Fibroblast of lung (primary cell): ENCODE data around the gene CRELD1. TPM values are rescaled to one million over a fixed set of nuclear protein-coding genes. Genes with fewer than 3 reads are reported as not detected.
A peak's percentile ranks its signal among the peaks of the same experiment; 100 is the strongest.

Experiments used
- DNase-seq, 2 donors: peaks; one replicate each; pipeline versions ENCODE4 v3.0.0 to v3.0.0-alpha.2; 2010; ENCODE audit warnings: low read depth in 2 of 2
- H2AFZ ChIP-seq: 2 replicates; pipeline ENCODE4 v1.5.1; 2012; ENCODE audit warnings: low read length, control low read depth, inconsistent platforms
- H3K27ac ChIP-seq: 2 replicates; pipeline ENCODE4 v1.5.1; 2011; ENCODE audit warnings: low read length, control low read depth; ENCODE audit not compliant: insufficient read depth
- H3K27me3 ChIP-seq: 2 replicates; pipeline ENCODE4 v1.5.1; 2011; ENCODE audit warnings: mild to moderate bottlenecking, low read length; ENCODE audit not compliant: control insufficient read depth, insufficient read depth
- H3K36me3 ChIP-seq: 2 replicates; pipeline ENCODE4 v1.5.1; 2011; ENCODE audit warnings: low read length; ENCODE audit not compliant: control insufficient read depth, insufficient read depth
- H3K4me1 ChIP-seq: 2 replicates; pipeline ENCODE4 v1.5.1; 2011; ENCODE audit warnings: low read length; ENCODE audit not compliant: control insufficient read depth, insufficient read depth; ENCODE audit errors: extremely low read depth
- H3K4me2 ChIP-seq: 2 replicates; pipeline ENCODE4 v1.5.1; 2011; ENCODE audit warnings: low read length, control low read depth; ENCODE audit not compliant: insufficient read depth; ENCODE audit errors: extremely low read depth
- H3K4me3 ChIP-seq, 4 experiments: fragments of 200-600 bp in 1 of 4; sonication (generic) in 1 of 4; replicated peaks in 1 of 4; 2 replicates each; pipeline ENCODE4 v1.5.1; 2011 to 2016; ENCODE audit warnings: low read length in 4 of 4, low read depth in 3 of 4, mild to moderate bottlenecking in 3 of 4, control low read depth in 2 of 4, inconsistent platforms in 1 of 4, mixed read lengths in 1 of 4; ENCODE audit not compliant: insufficient read depth in 1 of 4; ENCODE audit errors: control extremely low read depth in 1 of 4
- H3K79me2 ChIP-seq: 2 replicates; pipeline ENCODE4 v1.5.1; 2012; ENCODE audit warnings: mild to moderate bottlenecking, low read length, inconsistent platforms; ENCODE audit not compliant: control insufficient read depth, insufficient read depth
- H3K9ac ChIP-seq: 2 replicates; pipeline ENCODE4 v1.5.1; 2011; ENCODE audit warnings: mild to moderate bottlenecking, low read length, control low read depth; ENCODE audit not compliant: insufficient read depth
- H3K9me3 ChIP-seq: 2 replicates; pipeline ENCODE4 v1.5.1; 2012; ENCODE audit warnings: low read depth, low read length; ENCODE audit not compliant: control insufficient read depth, insufficient read depth
- H4K20me1 ChIP-seq: 2 replicates; pipeline ENCODE4 v1.5.1; 2011; ENCODE audit warnings: low read length; ENCODE audit not compliant: control insufficient read depth, insufficient read depth; ENCODE audit errors: extremely low read depth
- EZH2 ChIP-seq: IDR thresholded peaks from 2 replicates; pipeline ENCODE4 v1.5.1; 2012; ENCODE audit warnings: low read length, control low read depth, mild to moderate bottlenecking; ENCODE audit errors: missing control alignments
- polyA plus RNA-seq, 2 donors: library from polyadenylated mRNA; depleted of rRNA in 1 of 2; stranded (reverse) in 1 of 2; unstranded in 1 of 2; fragments of >200 nt; gene quantifications; 2 replicates each; pipeline ENCODE4 v1.2.1, GENCODE V29; 2011 to 2012; ENCODE audit warnings: missing spikeins in 1 of 2
- total RNA-seq: library from RNA; depleted of rRNA; stranded (reverse); fragments of >200 nt; gene quantifications from 2 replicates; pipeline ENCODE4 v1.2.1, GENCODE V29; 2014
- TF ChIP-seq, protein P1 (sequence below), 2 donors: IDR thresholded peaks in 1 of 2; conservative IDR thresholded peaks in 1 of 2; 1 replicate in 1 of 2; 2 replicates in 1 of 2; pipeline ENCODE4 v1.5.1; 2011 to 2012; ENCODE audit warnings: low read length in 2 of 2, control low read depth in 1 of 2, inconsistent platforms in 1 of 2, low read depth in 1 of 2, mild to moderate bottlenecking in 1 of 2

Gene CRELD1
- total and polyA plus RNA-seq, 2 donors (not counting 1 experiment from before 2014, with no cell fraction given): 23.8 to 50.2 TPM

DNA sequence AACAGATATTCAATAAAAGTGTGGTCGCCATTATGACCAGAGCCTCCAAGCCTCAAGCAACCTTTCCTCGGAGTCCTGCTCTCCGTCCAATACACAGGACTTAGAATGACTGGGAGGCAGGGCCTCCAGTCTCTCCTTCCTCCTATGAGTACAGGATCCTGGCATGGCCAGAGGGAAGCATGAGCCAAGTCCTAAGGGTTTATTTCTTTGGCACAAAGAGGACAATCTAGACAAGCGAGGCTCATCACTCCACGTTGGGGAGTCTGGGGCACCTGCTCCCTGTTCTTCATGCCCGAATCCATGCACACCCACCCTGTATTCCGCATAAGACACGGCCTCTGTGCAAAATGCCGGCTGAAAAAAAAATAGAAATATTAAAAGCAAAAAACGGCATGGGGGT lies 11.7 kb downstream of the CRELD1 start:
- no peak overlapping the region for H3K27ac ChIP-seq
- H3K36me3 ChIP-seq: peaks cover 5% of the 10 kb centered on the region
- H3K4me3 ChIP-seq: no peak overlapping the region
- no peak overlapping the region for H3K4me2 ChIP-seq
- TF ChIP-seq, protein P1, sequence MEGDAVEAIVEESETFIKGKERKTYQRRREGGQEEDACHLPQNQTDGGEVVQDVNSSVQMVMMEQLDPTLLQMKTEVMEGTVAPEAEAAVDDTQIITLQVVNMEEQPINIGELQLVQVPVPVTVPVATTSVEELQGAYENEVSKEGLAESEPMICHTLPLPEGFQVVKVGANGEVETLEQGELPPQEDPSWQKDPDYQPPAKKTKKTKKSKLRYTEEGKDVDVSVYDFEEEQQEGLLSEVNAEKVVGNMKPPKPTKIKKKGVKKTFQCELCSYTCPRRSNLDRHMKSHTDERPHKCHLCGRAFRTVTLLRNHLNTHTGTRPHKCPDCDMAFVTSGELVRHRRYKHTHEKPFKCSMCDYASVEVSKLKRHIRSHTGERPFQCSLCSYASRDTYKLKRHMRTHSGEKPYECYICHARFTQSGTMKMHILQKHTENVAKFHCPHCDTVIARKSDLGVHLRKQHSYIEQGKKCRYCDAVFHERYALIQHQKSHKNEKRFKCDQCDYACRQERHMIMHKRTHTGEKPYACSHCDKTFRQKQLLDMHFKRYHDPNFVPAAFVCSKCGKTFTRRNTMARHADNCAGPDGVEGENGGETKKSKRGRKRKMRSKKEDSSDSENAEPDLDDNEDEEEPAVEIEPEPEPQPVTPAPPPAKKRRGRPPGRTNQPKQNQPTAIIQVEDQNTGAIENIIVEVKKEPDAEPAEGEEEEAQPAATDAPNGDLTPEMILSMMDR (conservative IDR thresholded peaks at IDR 0.05 in 1 of 2, IDR thresholded peaks at IDR 0.05 in 1 of 2; ENCODE audit: low read depth in 1 of 2, low read length in 2 of 2): no peak
- TF ChIP-seq EZH2: no peak
- no peaks in the 10 kb centered on the region for H3K27me3 ChIP-seq
- DNase-seq: no peak
- H2AFZ ChIP-seq: no peak overlapping the region
- no peaks in the 10 kb centered on the region for H3K9me3 ChIP-seq
- no peaks in the 10 kb centered on the region for H3K79me2 ChIP-seq
- no peak overlapping the region for H3K9ac ChIP-seq
- H3K4me1 ChIP-seq: peaks cover 4% of the 10 kb centered on the region
- no peaks in the 10 kb centered on the region for H4K20me1 ChIP-seq

- Histone ChIP-seq H3K9ac (peak overlapping the region; percentile 66), H3K27ac (peak overlapping the region; percentile 62), H3K4me1 (peaks cover 4% of the 10 kb centered on the region), H3K36me3 (peaks cover 5% of the 10 kb centered on the region), H3K27me3 (no peaks in the 10 kb centered on the region), H3K4me3 (peak overlapping the region; percentile 44 to 64 (median 56)), H3K4me2 (peak overlapping the region; percentile 82), H4K20me1 (no peaks in the 10 kb centered on the region), H3K79me2 (no peaks in the 10 kb centered on the region), H3K9me3 (no peaks in the 10 kb centered on the region), H2AFZ (peak overlapping the region; percentile 88)
- peak; percentile 89 to 91 for DNase-seq
- no peak for TF ChIP-seq EZH2
- TF ChIP-seq, protein P1 (conservative IDR thresholded peaks at IDR 0.05 in 1 of 2, IDR thresholded peaks at IDR 0.05 in 1 of 2; ENCODE audit: low read depth in 1 of 2, low read length in 2 of 2): peak; percentile 43 to 62
Observed at GRCh38 chr3:9946112-9947024, 12.7 kb downstream of the CRELD1 start.
